Cardiac muscle cell (in vitro differentiated cells and primary cell): ENCODE measurements around the gene MBTD1. TPM values are rescaled to one million over a fixed set of nuclear protein-coding genes. Genes with fewer than 3 reads are reported as not detected.

ENCODE experiments used
- DNase-seq, 2 donors: peaks; one replicate each; pipeline versions ENCODE4 v3.0.0 to v3.0.0-alpha.2; 2010 to 2017; ENCODE audit warnings: low read depth in 1 of 2, low spot score in 1 of 2
- H3K27ac ChIP-seq: fragments of 200-600 bp; sonication (generic); 2 replicates; pipeline ENCODE4 v1.5.1; 2016
- H3K27me3 ChIP-seq: fragments of 200-600 bp; sonication (generic); 2 replicates; pipeline ENCODE4 v1.6.0; 2016; ENCODE audit warnings: control low read depth
- H3K36me3 ChIP-seq: fragments of 200-600 bp; sonication (generic); 2 replicates; pipeline ENCODE4 v1.5.1; 2016; ENCODE audit warnings: control low read depth
- H3K4me1 ChIP-seq: fragments of 200-600 bp; sonication (generic); 2 replicates; pipeline ENCODE4 v1.8.1; 2017; ENCODE audit warnings: low read depth, mild to moderate bottlenecking, mixed run types
- H3K4me3 ChIP-seq: fragments of 200-600 bp; sonication (generic); 2 replicates; pipeline ENCODE4 v1.5.1; 2016; ENCODE audit warnings: mild to moderate bottlenecking
- H3K9me3 ChIP-seq: fragments of 200-600 bp; sonication (generic); 2 replicates; pipeline ENCODE4 v1.5.1; 2017; ENCODE audit warnings: low read depth, mild to moderate bottlenecking, control low read depth
- polyA plus RNA-seq: library from polyadenylated mRNA; unstranded; fragments of >200 nt; fragmentation: Nextera tagmentation; extraction: Ambion mirVana; gene quantifications from 2 replicates; pipeline ENCODE4 v1.2.1, GENCODE V29; 2016
- total RNA-seq: library from RNA; depleted of rRNA; stranded (reverse); fragments of >200 nt; gene quantifications from 2 replicates; pipeline ENCODE4 v1.2.3, GENCODE V29; 2016
- TF ChIP-seq, protein P1 (sequence below): IDR thresholded peaks from 2 replicates; pipeline ENCODE4 v1.5.1; 2012; ENCODE audit warnings: low read depth, mild to moderate bottlenecking, low read length

The MBTD1 gene
- total and polyA plus RNA-seq, 2 experiments from 2014 or later = 5.9 to 25.7 TPM

DNA sequence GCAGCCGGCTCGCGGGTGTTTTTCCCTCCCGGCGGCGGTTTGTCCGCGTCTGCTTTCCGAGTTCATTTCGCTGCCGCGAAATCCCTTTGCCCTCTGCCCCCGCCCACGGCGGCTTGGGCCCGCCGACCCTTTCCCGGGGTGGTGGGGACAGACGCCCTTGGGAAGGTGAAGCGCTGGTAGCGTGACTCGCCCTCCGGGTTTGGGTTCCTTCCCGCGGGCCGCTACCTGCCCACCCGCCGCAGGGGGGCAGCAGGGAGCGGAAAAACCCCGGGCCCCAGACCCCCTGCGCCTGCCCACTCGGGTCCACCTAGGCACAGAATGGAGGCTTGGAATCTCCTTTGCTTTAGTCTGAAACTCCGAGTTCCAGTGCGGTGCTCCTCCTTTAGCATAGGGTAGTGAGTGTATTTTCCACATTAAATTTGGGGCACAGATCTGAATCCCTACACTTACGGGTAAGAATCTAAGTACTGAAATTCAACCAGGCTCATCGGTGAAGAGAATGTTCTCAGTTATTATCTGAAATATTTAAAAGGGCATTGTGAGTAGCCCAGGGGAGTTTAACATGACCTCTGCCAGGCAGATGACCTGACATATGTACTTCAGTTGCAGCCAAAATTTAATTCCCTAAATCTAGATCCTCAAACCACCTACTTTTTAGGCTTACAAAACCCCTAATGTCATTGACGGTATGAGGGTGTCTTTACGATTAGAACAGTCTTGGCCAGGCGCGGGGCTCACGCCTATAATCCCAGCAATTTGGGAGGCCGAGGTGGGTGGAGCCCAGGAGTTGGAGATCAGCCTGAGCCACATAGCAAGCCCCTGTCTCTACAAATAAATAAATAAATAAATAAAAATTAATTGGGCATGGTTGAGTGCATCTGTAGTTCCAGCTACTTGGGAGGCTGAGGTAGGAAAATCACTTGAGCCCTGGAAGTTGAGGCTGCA, 92.6 kb downstream of the MBTD1 start:
- Histone ChIP-seq H3K27ac (peak overlapping the region; percentile 80), H3K9me3 (no peaks in the 10 kb centered on the region), H3K4me1 (no peaks in the 10 kb centered on the region), H3K4me3 (peak overlapping the region; percentile 78), H3K36me3 (peaks cover 21% of the 10 kb centered on the region), H3K27me3 (no peaks in the 10 kb centered on the region)
- peak; percentile 55 to 75 for DNase-seq
- TF ChIP-seq, protein P1, sequence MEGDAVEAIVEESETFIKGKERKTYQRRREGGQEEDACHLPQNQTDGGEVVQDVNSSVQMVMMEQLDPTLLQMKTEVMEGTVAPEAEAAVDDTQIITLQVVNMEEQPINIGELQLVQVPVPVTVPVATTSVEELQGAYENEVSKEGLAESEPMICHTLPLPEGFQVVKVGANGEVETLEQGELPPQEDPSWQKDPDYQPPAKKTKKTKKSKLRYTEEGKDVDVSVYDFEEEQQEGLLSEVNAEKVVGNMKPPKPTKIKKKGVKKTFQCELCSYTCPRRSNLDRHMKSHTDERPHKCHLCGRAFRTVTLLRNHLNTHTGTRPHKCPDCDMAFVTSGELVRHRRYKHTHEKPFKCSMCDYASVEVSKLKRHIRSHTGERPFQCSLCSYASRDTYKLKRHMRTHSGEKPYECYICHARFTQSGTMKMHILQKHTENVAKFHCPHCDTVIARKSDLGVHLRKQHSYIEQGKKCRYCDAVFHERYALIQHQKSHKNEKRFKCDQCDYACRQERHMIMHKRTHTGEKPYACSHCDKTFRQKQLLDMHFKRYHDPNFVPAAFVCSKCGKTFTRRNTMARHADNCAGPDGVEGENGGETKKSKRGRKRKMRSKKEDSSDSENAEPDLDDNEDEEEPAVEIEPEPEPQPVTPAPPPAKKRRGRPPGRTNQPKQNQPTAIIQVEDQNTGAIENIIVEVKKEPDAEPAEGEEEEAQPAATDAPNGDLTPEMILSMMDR = peak; percentile 85

DNA sequence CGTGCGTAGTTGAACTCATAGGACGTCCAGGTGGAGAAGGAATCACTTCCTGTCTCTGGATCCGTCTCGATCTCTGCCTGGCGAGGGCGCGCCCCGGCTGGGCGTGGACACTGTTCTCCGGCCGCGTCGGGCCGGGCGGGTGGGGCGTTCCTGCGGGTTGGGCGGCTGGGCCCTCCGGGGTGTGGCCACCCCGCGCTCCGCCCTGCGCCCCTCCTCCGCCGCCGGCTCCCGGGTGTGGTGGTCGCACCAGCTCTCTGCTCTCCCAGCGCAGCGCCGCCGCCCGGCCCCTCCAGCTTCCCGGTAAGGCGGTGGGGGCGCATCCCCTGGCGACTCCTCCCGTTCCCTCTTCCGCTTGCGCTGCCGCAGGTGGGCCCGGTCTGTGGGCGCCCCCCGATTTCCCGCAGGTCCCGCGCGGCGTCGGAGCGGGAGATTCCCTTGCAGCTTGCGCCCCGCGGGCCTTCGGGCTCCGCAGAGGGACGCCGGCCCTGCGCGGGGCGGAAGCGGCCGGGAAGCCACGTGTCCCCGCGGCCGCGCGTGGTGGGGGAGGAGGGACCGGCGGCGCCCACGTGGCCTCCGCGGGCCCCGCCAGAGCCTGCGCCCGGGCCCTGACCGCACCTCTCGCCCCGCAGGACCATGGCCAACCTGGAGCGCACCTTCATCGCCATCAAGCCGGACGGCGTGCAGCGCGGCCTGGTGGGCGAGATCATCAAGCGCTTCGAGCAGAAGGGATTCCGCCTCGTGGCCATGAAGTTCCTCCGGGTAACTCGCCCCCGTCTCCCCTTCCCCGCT, 93.5 kb downstream of the MBTD1 start, which contains the start of gene NME2:
NME2 (plus strand) TSS at position 214 of the 789 bp plus-strand sequence; CDS start at position 634, 420 bp downstream.
- no peaks in the 10 kb centered on the region for H3K9me3 ChIP-seq
- H3K4me1 ChIP-seq = no peaks in the 10 kb centered on the region
- peak within 1 kb of the TSS; percentile 78 for H3K4me3 ChIP-seq
- TF ChIP-seq, protein P1 = no peak
- no peaks in the 10 kb centered on the region for H3K27me3 ChIP-seq
- peak; percentile 86 to 92 for DNase-seq
- H3K36me3 ChIP-seq = peaks cover 18% of the 10 kb centered on the region
- peak within 1 kb of the TSS; percentile 80 for H3K27ac ChIP-seq

DNA sequence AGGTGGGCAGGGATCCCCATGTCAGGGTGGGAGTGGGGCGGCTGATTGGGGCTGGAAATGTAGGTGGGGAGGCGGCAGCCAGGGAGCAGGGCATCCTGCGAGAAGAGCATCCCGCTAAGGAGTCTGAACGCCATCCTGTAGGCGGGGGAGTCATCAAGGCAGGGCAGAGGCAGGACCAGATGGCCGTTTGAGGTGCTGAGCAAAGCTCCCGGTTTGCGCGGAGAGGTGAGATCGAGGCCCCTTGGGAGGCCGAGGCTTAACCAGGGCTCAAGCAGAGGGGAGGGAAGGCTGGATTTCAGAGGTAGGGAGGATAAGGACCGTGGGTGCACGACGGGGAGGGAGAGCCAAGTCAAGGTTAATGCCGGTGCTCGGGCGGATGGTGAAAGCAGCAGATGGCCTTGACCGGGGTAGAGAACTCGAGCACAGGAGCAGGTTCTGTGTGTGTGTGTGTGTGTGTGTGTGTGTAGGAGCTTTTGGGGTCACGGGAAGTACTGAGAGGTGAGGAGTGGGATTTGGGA, 94.1 kb downstream of the MBTD1 start:
- DNase-seq = no peak
- TF ChIP-seq, protein P1 = no peak
- peaks cover 18% of the 10 kb centered on the region for H3K36me3 ChIP-seq
- H3K9me3 ChIP-seq = no peaks in the 10 kb centered on the region
- H3K4me1 ChIP-seq = no peaks in the 10 kb centered on the region
- peak overlapping the region; percentile 78 for H3K4me3 ChIP-seq
- H3K27me3 ChIP-seq = no peaks in the 10 kb centered on the region
- H3K27ac ChIP-seq = peak overlapping the region; percentile 80

DNA sequence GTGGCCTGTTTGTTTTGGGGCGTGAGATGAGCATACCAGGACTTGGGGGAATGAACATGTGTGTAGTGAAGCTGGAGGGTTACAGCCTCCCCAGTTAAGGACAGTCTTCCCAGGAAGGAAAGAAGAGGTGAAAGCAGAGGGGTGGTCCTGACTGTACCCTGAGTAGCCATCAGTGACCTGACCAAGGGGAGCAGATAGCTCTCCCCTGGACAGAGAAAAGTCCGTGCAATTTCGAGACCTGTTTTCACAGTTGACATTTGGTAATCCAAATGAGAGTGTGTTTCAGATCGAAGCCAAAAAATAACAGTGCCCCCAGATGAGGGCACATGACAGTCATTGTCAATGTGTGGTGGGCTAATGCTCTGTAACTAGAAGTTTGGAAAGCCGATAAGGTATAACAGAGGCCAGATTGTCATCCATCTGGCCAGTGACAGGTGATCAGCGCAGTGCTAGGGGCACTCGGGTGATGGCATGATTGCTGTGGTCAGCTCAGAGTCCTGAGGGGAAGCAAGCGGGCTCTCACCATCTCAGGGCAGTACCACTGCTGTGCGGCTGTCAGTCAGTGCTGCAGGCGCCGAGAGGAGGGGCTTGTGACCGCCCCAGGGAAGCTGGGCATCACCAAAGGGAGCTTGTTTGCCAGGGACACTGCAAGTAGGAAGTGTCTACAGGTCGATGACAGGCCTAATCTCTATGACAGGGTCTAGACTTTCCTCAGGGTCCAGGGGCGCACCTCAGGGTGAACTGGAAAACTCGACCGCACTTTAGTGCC, 94.8 kb downstream of the MBTD1 start:
- no peaks in the 10 kb centered on the region for H3K4me1 ChIP-seq
- peak overlapping the region; percentile 78 for H3K4me3 ChIP-seq
- H3K36me3 ChIP-seq = peaks cover 18% of the 10 kb centered on the region
- DNase-seq = no peak
- H3K27me3 ChIP-seq = no peaks in the 10 kb centered on the region
- no peak overlapping the region for H3K27ac ChIP-seq
- TF ChIP-seq, protein P1 = no peak
- H3K9me3 ChIP-seq = no peaks in the 10 kb centered on the region

DNA sequence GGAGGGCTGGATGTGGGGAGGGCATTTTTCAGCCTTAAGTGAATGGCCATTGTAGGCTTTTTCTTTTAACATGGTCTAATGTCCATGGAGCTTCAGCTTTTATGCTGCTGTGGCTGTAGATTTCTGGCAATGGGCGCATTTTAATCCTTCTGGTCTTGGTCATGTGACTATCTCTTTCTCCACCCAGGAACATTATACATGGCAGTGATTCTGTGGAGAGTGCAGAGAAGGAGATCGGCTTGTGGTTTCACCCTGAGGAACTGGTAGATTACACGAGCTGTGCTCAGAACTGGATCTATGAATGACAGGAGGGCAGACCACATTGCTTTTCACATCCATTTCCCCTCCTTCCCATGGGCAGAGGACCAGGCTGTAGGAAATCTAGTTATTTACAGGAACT, 98.3 kb downstream of the MBTD1 start:
- TF ChIP-seq, protein P1 = no peak
- peaks cover 19% of the 10 kb centered on the region for H3K36me3 ChIP-seq
- no peaks in the 10 kb centered on the region for H3K9me3 ChIP-seq
- H3K27ac ChIP-seq = no peak overlapping the region
- H3K4me3 ChIP-seq = no peak overlapping the region
- H3K4me1 ChIP-seq = no peaks in the 10 kb centered on the region
- no peaks in the 10 kb centered on the region for H3K27me3 ChIP-seq
- DNase-seq = no peak
